ENCODE results near the gene NRF1.
A peak's percentile ranks its signal among the peaks of the same experiment; 100 is the strongest.

The NRF1 gene

DNA sequence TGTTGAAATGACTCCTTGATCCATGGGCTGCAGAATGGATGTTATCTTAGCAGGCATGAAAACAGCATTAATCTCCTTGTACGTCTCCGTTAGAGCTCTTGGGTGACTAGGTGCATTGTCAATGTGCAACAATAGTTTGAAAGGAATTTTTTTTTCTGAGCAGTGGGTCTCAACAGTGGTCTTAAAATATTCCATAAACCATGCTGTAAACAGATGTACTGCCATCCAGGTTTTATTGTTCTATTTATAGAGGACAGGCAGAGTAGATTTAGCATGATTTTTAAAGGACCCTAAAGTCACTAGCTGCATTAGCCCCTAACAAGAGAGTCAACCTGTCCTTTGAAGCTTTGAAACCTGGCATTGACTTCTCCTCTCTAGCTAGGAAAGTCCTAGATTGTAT is 64.0 kb downstream of the NRF1 start:
- Histone ChIP-seq H3K36me3 (peaks cover 90% of the 10 kb centered on the region), H3K4me2 (no peak overlapping the region), H3K27me3 (no peaks in the 10 kb centered on the region), H3K4me1 (no peaks in the 10 kb centered on the region), H3K9ac (no peak overlapping the region), H3K9me3 (peaks cover 54% of the 10 kb centered on the region), H3K27ac (no peak overlapping the region), H4K20me1 (no peaks in the 10 kb centered on the region), H3K4me3 (peak overlapping the region; percentile 9; the same call in 1 of the 2 replicates)
- TF ChIP-seq Cebpa-rat (IDR thresholded peaks at IDR 0.05): no peak

DNA sequence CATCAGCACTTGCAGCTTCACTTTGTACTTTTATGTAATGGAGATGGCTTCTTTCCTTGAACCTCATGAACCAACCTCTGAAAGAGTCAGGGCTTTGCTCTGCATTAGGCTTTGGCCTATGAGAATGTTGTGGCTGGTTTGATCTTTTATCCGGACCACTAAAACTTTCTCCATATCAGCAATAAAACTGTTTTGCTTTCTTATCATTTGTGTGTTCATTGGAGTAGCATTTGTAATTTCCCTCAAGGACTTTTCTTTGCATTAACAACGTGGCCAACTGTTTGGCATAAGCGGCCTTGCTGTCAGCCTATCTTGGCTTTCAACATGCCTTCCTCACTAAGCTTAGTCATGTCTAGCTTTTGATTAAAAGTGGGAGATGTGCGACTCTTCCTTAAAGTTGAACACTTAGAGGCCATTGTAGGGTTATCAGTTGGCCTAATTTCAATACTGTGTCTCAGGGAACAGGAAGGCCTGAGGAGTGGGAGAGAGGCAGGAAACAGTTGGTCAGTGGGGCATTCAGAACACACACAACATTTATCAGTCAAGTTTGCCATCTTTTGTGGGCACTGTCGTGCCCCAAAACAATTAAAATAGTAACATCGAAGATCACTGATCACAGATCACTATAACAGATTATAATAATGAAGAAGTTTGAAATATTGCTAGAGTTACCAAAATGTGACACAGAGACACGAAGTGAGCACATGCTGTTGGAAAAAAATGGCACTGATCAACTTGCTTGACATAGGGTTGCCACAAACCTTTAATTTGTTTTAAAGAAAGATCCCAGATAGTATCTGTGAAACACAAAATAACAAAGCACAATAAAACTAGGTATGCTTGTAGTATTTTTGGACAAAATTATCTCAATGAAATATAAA is 64.7 kb downstream of the NRF1 start:
- H3K36me3 ChIP-seq: peaks cover 90% of the 10 kb centered on the region
- no peak overlapping the region for H3K27ac ChIP-seq
- peaks cover 54% of the 10 kb centered on the region for H3K9me3 ChIP-seq
- H3K9ac ChIP-seq: no peak overlapping the region
- TF ChIP-seq Cebpa-rat (IDR thresholded peaks at IDR 0.05): no peak
- peak overlapping the region; percentile 9; the same call in 1 of the 2 replicates for H3K4me3 ChIP-seq
- no peaks in the 10 kb centered on the region for H3K4me1 ChIP-seq
- no peak overlapping the region for H3K4me2 ChIP-seq
- H4K20me1 ChIP-seq: no peaks in the 10 kb centered on the region
- no peaks in the 10 kb centered on the region for H3K27me3 ChIP-seq

DNA sequence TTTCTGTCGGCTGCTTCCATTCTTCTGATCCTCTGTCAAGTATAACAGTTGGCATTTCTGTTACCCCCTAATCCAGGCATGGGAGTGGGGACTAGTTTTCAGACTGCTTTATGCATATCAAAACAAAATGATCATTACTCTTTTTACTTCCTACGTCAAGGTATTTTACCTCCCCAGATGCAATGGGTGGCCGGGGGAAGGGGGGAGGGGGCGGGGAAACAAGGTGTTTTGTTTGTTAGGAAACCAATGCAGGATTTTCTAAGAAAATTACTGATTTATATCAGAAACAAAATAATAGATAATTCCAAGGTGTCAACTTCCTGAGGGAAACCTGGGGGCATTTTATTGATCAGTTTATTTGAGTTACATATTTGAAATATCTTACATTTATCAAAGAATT is 66.3 kb downstream of the NRF1 start:
- H3K27ac ChIP-seq: no peak overlapping the region
- no peak overlapping the region for H3K4me3 ChIP-seq
- no peaks in the 10 kb centered on the region for H3K27me3 ChIP-seq
- no peak overlapping the region for H3K9ac ChIP-seq
- H3K4me1 ChIP-seq: no peaks in the 10 kb centered on the region
- H4K20me1 ChIP-seq: no peaks in the 10 kb centered on the region
- H3K4me2 ChIP-seq: no peak overlapping the region
- no peak for TF ChIP-seq Cebpa-rat (IDR thresholded peaks at IDR 0.05)
- peaks cover 90% of the 10 kb centered on the region for H3K36me3 ChIP-seq
- H3K9me3 ChIP-seq: peaks cover 38% of the 10 kb centered on the region

DNA sequence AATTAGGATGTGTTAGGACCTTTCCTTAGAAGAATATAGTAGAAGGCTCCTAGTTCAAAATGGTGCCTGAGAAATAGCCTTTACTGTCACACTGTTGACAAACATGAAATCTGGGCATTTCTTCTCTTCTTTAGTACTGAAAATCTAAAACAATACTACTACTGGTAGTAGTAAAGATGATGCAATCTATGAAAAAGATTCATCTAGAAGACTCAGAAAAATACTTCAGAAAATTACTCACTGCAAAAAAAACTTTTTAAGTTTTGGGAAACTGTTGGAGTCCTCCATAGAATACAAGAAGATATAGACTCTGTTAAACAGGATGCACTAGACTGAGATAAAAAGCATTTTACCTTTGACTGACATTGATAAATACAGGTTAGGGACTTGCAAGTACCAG is 67.1 kb downstream of the NRF1 start:
- Histone ChIP-seq H3K27ac (no peak overlapping the region), H3K4me3 (no peak overlapping the region), H3K9me3 (peaks cover 30% of the 10 kb centered on the region), H3K27me3 (no peaks in the 10 kb centered on the region), H3K4me1 (no peaks in the 10 kb centered on the region), H3K9ac (no peak overlapping the region), H3K36me3 (peaks cover 89% of the 10 kb centered on the region), H4K20me1 (no peaks in the 10 kb centered on the region), H3K4me2 (no peak overlapping the region)
- TF ChIP-seq Cebpa-rat (IDR thresholded peaks at IDR 0.05): no peak; the same call in 1 of the 2 replicates

DNA sequence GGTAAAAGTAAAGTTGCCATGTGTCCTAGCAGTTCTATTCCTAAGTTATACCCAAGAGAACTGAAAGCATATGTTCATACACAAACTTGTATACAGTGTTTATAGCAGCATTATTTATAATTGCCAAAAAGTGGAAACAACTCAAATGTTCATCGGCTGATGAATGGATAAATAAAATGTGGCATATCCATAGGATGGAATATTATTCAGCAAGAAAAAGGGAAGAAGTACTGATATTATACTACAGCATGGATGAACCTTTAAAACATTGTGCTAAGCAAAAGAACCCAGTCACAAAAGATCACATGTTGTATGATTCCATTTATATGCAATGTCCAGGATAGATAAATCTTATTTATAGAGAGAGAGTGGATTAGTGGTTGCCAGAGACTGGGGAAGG is 68.9 kb downstream of the NRF1 start:
- peaks cover 78% of the 10 kb centered on the region for H3K36me3 ChIP-seq
- H3K4me2 ChIP-seq: no peak overlapping the region
- H3K27me3 ChIP-seq: no peaks in the 10 kb centered on the region
- no peaks in the 10 kb centered on the region for H4K20me1 ChIP-seq
- H3K4me3 ChIP-seq: no peak overlapping the region
- H3K9ac ChIP-seq: no peak overlapping the region
- no peak overlapping the region for H3K27ac ChIP-seq
- no peaks in the 10 kb centered on the region; the same call in 1 of the 2 replicates for H3K4me1 ChIP-seq
- H3K9me3 ChIP-seq: peaks cover 12% of the 10 kb centered on the region
- TF ChIP-seq Cebpa-rat (IDR thresholded peaks at IDR 0.05): no peak

DNA sequence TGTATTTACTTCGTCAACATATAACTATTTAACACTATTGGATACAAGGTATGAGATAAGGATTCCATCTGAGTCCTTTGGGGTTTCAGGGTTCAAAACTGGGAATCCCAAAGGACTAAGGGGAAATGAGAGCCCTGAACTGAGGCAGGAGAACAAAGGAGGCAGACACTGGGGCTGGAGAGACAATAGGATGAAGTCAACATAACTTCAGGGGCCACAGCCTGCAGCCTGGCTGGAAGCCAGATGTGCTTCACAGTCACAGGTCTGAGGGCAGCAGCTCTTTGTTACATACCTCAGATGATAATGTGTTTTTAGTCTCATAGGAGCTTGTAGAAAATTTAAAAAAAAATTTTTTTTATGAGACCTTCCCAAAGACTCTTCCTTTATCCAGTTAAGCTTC is 73.3 kb downstream of the NRF1 start:
- TF ChIP-seq Cebpa-rat (IDR thresholded peaks at IDR 0.05): no peak
- H3K36me3 ChIP-seq: peaks cover 56% of the 10 kb centered on the region
- no peaks in the 10 kb centered on the region for H3K27me3 ChIP-seq
- no peak overlapping the region for H3K9ac ChIP-seq
- no peak overlapping the region for H3K27ac ChIP-seq
- H3K4me1 ChIP-seq: no peaks in the 10 kb centered on the region; the same call in 1 of the 2 replicates
- H4K20me1 ChIP-seq: no peaks in the 10 kb centered on the region
- no peak overlapping the region for H3K4me3 ChIP-seq
- no peaks in the 10 kb centered on the region for H3K9me3 ChIP-seq
- H3K4me2 ChIP-seq: no peak overlapping the region

DNA sequence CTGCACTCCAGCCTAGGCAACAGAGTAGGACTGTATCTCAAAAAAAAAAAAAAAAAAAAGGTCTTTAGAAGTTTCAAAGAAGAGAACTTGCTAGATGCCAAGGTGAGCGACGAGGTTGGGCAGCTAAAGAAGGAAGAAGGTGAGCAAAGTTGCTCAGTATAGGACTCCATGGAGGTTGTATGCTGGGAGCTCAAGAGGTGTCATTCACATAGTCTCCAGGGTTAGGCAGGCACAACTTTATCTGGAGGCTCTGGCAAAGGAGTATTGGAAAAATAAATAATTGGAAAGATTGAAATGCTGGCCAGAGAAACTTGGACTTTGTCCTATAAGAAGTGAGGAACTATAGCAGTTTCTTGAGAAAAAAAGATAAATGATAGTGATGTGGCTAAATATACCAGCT is 74.5 kb downstream of the NRF1 start:
- Histone ChIP-seq H3K27ac (no peak overlapping the region), H3K9me3 (no peaks in the 10 kb centered on the region)
- TF ChIP-seq Cebpa-rat (IDR thresholded peaks at IDR 0.05): no peak

DNA sequence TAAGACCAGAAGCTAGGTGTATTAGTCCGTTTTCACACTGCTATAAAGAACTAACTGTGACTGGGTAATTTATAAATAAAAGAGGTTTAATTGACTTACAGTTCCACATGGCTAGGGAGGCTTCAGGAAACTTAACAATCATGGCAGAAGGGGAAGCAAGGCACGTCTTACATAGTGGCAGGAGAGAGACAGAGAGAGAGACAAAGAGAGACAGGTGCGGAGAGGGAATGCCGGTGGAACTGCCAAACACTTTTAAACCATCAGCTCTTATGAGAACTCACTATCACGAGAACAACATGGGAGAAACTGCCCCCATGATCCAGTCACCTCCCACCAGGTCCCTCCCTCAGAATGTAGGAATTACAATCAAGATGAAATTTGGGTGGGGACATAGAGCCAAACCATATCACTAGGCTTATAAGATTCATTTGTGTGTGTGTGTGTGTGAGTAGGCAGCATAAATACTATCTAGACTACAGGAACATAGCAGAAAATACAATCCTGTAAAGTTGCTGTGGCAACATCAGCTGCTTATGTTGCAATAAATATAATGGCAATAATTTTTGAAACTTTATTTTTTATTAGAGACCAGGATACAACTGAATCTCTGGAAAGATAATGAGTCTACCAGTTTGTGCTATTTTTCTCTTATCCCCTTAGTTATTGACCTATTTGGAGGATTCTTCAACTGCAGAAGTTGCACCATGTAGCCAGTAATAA is 77.1 kb downstream of the NRF1 start:
- Histone ChIP-seq H3K9ac (no peak overlapping the region), H3K36me3 (peaks cover 62% of the 10 kb centered on the region), H3K27ac (no peak overlapping the region), H3K4me1 (no peaks in the 10 kb centered on the region; the same call in 1 of the 2 replicates), H3K27me3 (no peaks in the 10 kb centered on the region), H3K9me3 (no peaks in the 10 kb centered on the region), H3K4me3 (no peak overlapping the region), H3K4me2 (no peak overlapping the region), H4K20me1 (no peaks in the 10 kb centered on the region)
- TF ChIP-seq Cebpa-rat (IDR thresholded peaks at IDR 0.05): no peak

More for the DNA sequence above, 74.5 kb downstream of the NRF1 start:
- H3K9ac ChIP-seq: no peak overlapping the region
- no peak overlapping the region for H3K4me3 ChIP-seq
- no peaks in the 10 kb centered on the region; the same call in 1 of the 2 replicates for H3K4me1 ChIP-seq
- no peak overlapping the region for H3K4me2 ChIP-seq
- H4K20me1 ChIP-seq: no peaks in the 10 kb centered on the region
- H3K36me3 ChIP-seq: peaks cover 61% of the 10 kb centered on the region
- H3K27me3 ChIP-seq: no peaks in the 10 kb centered on the region

DNA sequence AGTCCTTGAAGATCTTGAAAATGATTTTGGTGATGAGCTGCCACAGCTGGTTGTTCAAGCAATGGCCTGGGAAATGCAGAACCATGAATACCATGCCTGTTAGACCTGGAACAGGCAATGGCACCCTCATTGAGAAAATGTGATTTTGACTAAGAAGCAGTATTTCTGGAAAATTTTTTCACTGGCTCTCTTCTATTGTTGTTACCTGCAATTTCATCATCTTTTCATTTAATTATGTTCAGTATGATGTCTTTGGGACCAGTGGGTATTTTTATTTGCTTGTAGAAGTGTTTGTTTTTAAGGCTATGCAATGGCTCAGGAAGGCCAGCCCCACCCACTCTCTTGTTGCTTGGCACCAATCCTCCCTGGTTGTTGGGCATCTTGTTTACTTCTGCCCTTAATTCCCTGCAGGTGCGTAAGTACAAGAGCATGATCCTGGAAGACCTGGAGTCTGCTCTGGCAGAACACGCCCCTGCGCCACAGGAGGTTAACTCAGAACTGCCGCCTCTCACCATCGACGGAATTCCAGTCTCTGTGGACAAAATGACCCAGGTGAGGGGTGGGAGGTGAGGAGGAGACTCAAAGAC is 78.6 kb downstream of the NRF1 start:
- Histone ChIP-seq H3K9me3 (no peaks in the 10 kb centered on the region), H4K20me1 (peaks cover 3% of the 10 kb centered on the region; the same call in 1 of the 2 replicates), H3K4me3 (no peak overlapping the region), H3K9ac (no peak overlapping the region), H3K27me3 (no peaks in the 10 kb centered on the region), H3K27ac (no peak overlapping the region), H3K4me1 (no peaks in the 10 kb centered on the region), H3K36me3 (peaks cover 69% of the 10 kb centered on the region), H3K4me2 (no peak overlapping the region)
- no peak for TF ChIP-seq Cebpa-rat (IDR thresholded peaks at IDR 0.05)

DNA sequence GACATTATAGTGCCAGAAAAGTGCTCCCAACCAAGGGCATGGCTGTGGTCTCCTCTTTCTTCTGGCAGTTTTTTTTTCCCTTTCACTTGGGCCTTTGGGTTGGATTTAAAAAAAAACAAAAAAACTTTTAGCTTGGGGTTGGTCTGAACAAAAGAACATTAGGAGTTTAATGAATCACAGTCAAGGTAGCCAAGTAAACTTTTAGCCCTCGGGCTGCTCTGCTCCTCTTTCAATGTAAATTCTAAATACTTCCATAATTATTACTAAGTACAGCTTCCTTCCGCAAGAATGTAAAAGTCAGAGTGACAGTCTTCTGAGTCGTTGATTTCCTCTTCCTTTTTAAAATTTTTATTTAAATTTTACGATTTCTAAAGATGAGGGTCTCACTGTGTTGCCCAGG is 79.2 kb downstream of the NRF1 start:
- Histone ChIP-seq H3K36me3 (peaks cover 67% of the 10 kb centered on the region), H3K4me2 (no peak overlapping the region), H3K4me1 (no peaks in the 10 kb centered on the region)

More for the DNA sequence above, 79.2 kb downstream of the NRF1 start:
- no peak for TF ChIP-seq Cebpa-rat (IDR thresholded peaks at IDR 0.05)
- H4K20me1 ChIP-seq: peaks cover 7% of the 10 kb centered on the region; the same call in 1 of the 2 replicates
- H3K9me3 ChIP-seq: no peaks in the 10 kb centered on the region
- no peaks in the 10 kb centered on the region for H3K27me3 ChIP-seq
- H3K27ac ChIP-seq: no peak overlapping the region
- no peak overlapping the region for H3K9ac ChIP-seq
- no peak overlapping the region for H3K4me3 ChIP-seq

Data from BLaER1 (cell line).